Memory B cell (primary cell): Measurements from ENCODE around the gene NTM.

Source experiments
- ATAC-seq: fragments of 150-1000 bp; cut with Tn5 transposase; 2 replicates; pipeline ENCODE4 v1.10.0; 2021; ENCODE audit warnings: low read depth, mild to moderate bottlenecking, moderate library complexity
- DNase-seq, 2 donors: peaks; one replicate each; pipeline ENCODE4 v3.0.0; 2022; ENCODE audit warnings: low spot score in 2 of 2
- H3K27ac Mint-ChIP-seq: one replicate; pipeline ENCODE4 v1.8.0; 2022; ENCODE audit warnings: mild to moderate bottlenecking, moderate library complexity, mixed read lengths
- H3K27me3 Mint-ChIP-seq: one replicate; pipeline ENCODE4 v1.8.0; 2022; ENCODE audit warnings: mixed read lengths
- H3K36me3 Mint-ChIP-seq: one replicate; pipeline ENCODE4 v1.8.0; 2022; ENCODE audit warnings: mild to moderate bottlenecking, mixed read lengths
- H3K4me1 Mint-ChIP-seq: one replicate; pipeline ENCODE4 v1.8.0; 2022; ENCODE audit warnings: mixed read lengths
- H3K4me3 Mint-ChIP-seq: one replicate; pipeline ENCODE4 v1.8.0; 2022; ENCODE audit warnings: mild to moderate bottlenecking, moderate library complexity, mixed read lengths
- H3K9me3 Mint-ChIP-seq: one replicate; pipeline ENCODE4 v1.8.0; 2022; ENCODE audit warnings: mixed read lengths

Gene NTM

DNA sequence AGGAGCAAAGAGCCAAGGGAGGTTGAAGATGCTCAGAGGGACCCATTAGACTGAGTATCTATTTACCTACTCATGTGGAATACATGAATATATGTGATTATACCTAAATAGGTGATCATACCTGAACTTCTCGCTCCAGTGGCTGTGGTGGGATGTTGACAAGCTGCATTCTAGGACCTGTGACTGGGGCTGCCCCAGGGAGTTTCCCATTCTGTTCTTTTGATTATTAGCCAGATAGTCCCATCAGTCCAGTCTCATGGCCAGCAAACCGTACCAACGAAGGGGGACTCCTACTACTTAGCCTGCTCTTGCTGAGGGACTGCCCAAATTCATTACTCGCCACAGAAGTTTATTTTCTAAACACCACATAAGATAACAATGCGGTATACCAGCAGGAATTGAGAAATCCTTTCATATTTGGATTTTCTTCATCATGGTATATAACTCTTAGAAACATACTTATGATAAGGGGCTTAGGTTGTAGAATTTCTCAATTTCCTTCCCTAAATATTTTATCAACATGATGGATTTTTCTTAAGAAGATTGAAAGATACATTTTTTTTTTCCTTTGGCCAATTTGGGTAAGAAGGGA lies 273.9 kb downstream of the NTM start:
- Mint-ChIP-seq H3K4me1 (no peaks in the 10 kb centered on the region), H3K27ac (no peak overlapping the region), H3K4me3 (no peak overlapping the region), H3K9me3 (no peaks in the 10 kb centered on the region), H3K36me3 (no peaks in the 10 kb centered on the region), H3K27me3 (peaks cover 2% of the 10 kb centered on the region)
- no peak for DNase-seq
- ATAC-seq: no peak

DNA sequence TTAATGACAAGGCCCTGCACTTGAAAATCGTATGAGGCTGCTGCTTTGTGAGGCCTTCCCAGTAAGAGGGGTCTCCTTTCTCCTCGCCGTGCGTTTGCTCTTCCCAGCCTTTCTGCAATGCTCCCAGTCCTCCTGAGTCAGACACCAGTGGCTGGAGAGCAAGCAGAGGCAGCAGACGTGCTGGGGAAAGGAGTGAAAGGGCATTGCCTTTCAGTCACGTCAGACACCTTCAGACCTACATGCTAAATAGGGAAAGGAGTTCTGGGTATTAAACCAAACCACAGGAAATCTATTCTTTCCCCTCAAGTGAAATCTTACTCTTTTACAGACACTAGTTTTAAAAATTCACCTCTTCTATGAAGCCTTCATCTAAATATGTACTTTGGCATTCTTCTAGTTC lies 274.8 kb downstream of the NTM start:
- Mint-ChIP-seq H3K27me3 (peaks cover 2% of the 10 kb centered on the region), H3K36me3 (no peaks in the 10 kb centered on the region)
- no peak for ATAC-seq

DNA sequence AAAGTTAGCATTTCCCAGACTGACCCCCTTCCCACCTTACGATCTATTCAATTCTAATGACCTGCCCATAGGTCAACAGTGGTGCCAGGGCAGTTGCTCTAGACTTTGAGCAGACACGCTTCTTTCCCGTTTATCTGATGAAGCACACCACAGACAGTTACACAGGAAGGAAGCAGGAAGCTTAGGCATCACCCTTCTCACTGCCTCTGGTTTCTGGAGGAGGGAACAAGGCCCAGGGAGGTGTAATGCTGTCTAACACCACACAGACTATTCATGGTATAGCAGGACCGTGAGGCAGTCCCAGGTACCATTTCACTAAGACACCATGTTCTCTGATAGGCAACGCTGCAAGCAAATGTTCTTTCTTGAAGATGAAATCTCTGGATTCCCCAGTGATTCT lies 279.4 kb downstream of the NTM start:
- DNase-seq: no peak
- no peak for ATAC-seq
- H3K4me1 Mint-ChIP-seq: no peaks in the 10 kb centered on the region
- H3K27me3 Mint-ChIP-seq: peaks cover 2% of the 10 kb centered on the region
- H3K36me3 Mint-ChIP-seq: no peaks in the 10 kb centered on the region
- no peaks in the 10 kb centered on the region for H3K9me3 Mint-ChIP-seq
- no peak overlapping the region for H3K4me3 Mint-ChIP-seq
- H3K27ac Mint-ChIP-seq: no peak overlapping the region

More for the DNA sequence above, 274.8 kb downstream of the NTM start:
- no peaks in the 10 kb centered on the region for H3K9me3 Mint-ChIP-seq
- H3K27ac Mint-ChIP-seq: no peak overlapping the region
- H3K4me3 Mint-ChIP-seq: no peak overlapping the region
- DNase-seq: no peak
- no peaks in the 10 kb centered on the region for H3K4me1 Mint-ChIP-seq

DNA sequence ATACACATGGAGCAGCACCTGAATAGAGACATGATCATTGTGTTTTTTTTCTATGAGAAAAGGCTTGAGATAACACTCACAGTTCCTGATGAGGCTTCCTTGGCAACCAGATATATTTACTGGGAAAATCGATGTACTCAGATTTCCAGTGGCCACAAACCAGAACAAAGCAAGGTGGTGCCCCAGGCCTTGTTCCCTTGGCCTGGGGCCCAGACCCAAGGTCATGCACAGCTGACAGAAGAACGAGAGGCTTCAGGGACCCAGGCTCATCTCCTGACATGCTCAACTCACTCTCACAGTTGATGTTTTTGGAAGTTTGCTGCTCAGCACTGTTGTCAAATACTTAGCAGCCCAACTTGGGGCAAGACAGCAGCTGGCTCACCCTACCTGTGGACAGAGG lies 281.8 kb downstream of the NTM start:
- Mint-ChIP-seq H3K4me3 (no peak overlapping the region), H3K36me3 (no peaks in the 10 kb centered on the region), H3K27me3 (peaks cover 2% of the 10 kb centered on the region), H3K27ac (no peak overlapping the region), H3K9me3 (no peaks in the 10 kb centered on the region), H3K4me1 (no peaks in the 10 kb centered on the region)
- ATAC-seq: no peak
- DNase-seq: no peak

DNA sequence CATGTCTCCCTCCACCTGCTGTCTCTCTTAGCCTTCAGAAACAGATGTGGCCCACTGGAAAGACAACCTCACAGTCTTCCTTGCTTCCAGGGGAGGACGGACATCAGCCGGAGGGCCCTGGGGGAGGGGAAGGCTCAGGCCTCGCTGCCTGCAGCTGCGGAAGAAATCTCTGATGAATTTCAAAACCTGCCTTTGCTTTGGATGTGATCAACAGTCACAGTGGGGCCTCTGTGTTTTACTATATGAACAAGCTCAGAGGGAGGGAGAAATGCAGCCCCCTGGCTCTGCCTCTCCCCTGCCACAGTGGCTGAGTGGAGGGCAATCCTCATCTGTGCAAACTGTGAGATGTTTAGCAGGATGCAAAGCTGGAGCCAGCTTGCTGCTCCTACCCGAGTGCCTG lies 282.8 kb downstream of the NTM start:
- H3K27me3 Mint-ChIP-seq: no peaks in the 10 kb centered on the region
- no peak overlapping the region for H3K4me3 Mint-ChIP-seq
- H3K27ac Mint-ChIP-seq: no peak overlapping the region
- DNase-seq (no peak), ATAC-seq (no peak)
- H3K36me3 Mint-ChIP-seq: no peaks in the 10 kb centered on the region
- no peaks in the 10 kb centered on the region for H3K9me3 Mint-ChIP-seq
- H3K4me1 Mint-ChIP-seq: no peaks in the 10 kb centered on the region

DNA sequence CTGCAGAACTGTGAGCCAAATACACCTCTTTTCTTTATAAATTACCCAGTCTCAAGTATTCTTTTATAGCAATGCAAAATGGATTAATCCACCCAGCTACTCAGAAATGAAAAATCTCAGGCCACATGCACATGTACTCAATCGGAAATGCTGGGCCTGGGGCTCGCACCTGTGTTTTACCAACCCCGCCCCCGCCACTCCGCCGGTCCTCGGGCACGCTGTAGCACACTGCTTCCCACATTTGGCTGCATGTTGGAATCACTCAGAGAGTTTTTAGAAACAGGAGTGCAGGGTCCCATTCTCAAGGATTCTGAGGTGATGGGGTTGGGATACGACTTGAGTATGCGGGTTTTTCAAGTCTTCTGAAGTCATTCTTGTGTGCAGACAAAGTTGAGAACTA lies 284.4 kb downstream of the NTM start:
- ATAC-seq (no peak), DNase-seq (no peak)
- no peaks in the 10 kb centered on the region for H3K36me3 Mint-ChIP-seq
- no peak overlapping the region for H3K27ac Mint-ChIP-seq
- H3K27me3 Mint-ChIP-seq: no peaks in the 10 kb centered on the region
- H3K9me3 Mint-ChIP-seq: no peaks in the 10 kb centered on the region
- H3K4me3 Mint-ChIP-seq: no peak overlapping the region
- no peaks in the 10 kb centered on the region for H3K4me1 Mint-ChIP-seq

DNA sequence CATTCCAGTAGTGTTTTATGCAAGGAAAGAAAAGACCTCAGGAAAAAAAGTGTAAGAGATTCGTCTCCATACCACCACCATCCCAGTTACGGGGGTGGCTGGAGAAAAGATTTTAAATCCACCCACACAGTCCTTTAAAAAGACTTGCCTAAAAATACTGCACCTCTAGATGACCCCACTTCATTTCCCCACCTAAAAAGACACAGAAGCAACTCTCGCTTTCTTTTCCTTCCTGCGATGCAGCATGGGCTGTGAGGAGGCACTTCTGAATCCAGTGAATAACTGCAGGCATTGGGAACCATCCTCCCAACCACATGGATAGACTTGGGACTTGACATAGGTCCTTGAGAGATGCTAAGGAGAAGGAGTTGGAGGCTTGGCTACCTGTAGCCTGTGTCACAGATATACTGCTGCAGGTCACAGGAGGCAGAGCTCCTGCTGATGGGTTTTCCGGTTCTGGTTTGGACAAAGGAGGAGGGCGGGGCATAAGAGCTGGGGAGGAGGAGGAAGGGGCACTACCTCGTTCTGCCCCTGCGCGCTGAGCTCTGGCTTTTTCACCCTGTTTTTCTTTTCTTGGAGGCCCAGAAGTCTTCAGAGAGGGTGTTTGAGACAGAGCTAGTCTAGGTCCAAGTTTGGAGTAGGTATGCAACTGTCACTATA lies 285.9 kb downstream of the NTM start:
- DNase-seq (no peak), ATAC-seq (no peak)
- H3K4me3 Mint-ChIP-seq: no peak overlapping the region
- H3K27ac Mint-ChIP-seq: no peak overlapping the region
- no peaks in the 10 kb centered on the region for H3K36me3 Mint-ChIP-seq
- H3K4me1 Mint-ChIP-seq: no peaks in the 10 kb centered on the region
- H3K9me3 Mint-ChIP-seq: no peaks in the 10 kb centered on the region
- H3K27me3 Mint-ChIP-seq: peaks cover 2% of the 10 kb centered on the region

DNA sequence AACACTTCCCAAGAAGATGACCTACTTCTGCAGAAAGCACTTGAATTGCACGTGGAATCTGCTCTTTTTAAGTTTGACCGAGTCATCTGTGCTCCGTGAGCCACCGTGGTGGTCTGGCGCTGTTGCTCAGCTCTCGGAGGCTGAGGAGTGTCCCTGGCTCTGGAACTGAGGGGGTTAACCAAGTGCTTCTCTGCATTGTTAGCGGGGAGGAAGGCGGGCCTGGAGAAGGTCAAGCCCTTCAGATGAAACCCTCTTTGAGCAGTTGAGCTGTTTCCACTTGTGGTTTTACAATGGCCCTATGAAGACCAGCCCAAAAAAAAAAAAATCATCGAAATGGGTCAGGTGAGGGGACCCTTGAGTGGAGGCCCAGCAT lies 286.4 kb downstream of the NTM start:
- H3K27me3 Mint-ChIP-seq: peaks cover 2% of the 10 kb centered on the region
- no peak for ATAC-seq
- H3K36me3 Mint-ChIP-seq: no peaks in the 10 kb centered on the region
- DNase-seq: no peak
- no peaks in the 10 kb centered on the region for H3K9me3 Mint-ChIP-seq
- no peak overlapping the region for H3K4me3 Mint-ChIP-seq
- no peaks in the 10 kb centered on the region for H3K4me1 Mint-ChIP-seq
- no peak overlapping the region for H3K27ac Mint-ChIP-seq

DNA sequence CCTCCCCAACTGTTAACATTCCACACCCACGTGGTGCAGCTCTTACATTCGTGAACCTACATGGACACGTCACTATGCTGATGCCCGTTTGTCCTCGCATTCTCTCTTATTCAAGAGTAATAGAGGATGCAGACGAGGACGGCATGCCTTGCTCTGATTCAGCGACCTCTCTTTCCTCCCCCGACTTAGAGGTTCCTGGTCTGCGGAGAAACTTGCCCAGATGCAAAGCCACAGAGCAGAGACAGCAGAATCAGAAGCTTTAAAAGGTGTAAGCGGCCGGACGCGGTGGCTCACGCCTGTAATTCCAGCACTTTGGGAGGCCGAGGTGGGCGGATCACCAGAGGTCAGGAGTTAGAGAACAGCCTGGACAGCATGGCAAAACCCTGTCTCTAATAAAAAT lies 288.0 kb downstream of the NTM start:
- Mint-ChIP-seq H3K27me3 (peaks cover 2% of the 10 kb centered on the region), H3K4me3 (no peak overlapping the region), H3K36me3 (no peaks in the 10 kb centered on the region), H3K27ac (no peak overlapping the region), H3K9me3 (no peaks in the 10 kb centered on the region), H3K4me1 (no peaks in the 10 kb centered on the region)
- DNase-seq (no peak), ATAC-seq (no peak)

DNA sequence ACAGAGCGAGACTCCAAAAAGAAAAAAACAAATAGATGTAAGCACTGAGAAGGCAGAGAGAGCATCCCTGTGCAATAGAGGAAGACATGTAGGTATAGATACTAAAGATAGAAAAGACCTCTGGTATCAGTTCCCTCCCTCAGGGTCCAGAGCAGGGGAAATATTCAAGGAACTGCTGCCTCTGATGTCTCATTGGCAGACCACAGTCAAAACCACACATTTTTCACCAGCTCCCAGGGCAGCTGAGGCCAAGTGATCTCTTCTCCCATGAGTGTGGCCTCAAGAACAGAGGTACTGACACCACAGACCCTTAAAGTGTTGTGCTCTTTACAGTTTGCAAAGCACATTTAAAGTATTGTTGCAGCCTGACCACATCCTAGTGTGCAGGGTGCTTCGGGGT lies 288.5 kb downstream of the NTM start:
- Mint-ChIP-seq H3K27me3 (peaks cover 2% of the 10 kb centered on the region), H3K27ac (no peak overlapping the region), H3K36me3 (no peaks in the 10 kb centered on the region), H3K9me3 (no peaks in the 10 kb centered on the region), H3K4me3 (no peak overlapping the region), H3K4me1 (no peaks in the 10 kb centered on the region)
- DNase-seq (no peak), ATAC-seq (no peak)

DNA sequence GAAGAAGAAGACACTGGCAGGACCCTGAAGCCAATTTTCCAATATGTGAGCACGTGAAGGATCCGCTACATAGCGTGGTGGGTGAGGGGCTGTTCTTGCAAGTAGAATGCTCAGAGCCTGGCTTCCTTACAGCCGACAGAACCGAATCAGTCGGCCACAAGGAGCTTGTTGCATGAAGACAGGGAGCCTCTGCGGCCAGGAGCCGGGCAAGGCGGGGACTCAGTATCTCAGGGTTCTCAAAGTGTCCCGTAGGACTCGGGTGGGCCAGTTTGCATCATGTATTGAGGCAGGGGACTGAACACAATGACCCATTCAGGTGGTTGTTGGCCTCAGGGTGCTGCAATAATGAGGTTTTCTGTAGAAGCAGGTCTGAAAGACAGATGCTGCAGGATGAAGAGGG lies 289.5 kb downstream of the NTM start:
- no peaks in the 10 kb centered on the region for H3K4me1 Mint-ChIP-seq
- H3K9me3 Mint-ChIP-seq: no peaks in the 10 kb centered on the region
- ATAC-seq (no peak), DNase-seq (no peak)
- H3K4me3 Mint-ChIP-seq: no peak overlapping the region
- H3K36me3 Mint-ChIP-seq: no peaks in the 10 kb centered on the region
- peaks cover 2% of the 10 kb centered on the region for H3K27me3 Mint-ChIP-seq
- no peak overlapping the region for H3K27ac Mint-ChIP-seq

DNA sequence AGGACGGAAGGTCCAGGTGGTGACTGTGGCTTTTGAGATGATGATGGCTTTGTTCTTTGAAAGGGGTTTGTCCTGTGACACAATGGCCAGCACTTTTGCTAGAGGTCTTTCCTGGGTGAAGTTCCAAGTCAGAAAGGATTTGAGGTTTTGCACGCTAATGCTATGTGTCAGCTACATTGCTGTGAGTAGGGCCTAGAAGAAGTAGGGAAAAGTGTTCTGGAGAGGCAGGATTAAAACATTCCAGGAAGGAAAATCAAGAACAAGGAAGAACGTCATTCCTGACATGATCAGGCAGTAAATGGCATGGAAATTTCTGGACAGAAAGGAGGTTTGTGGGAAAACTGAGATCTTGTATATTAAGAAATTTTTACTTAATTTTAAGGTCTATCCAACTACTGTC lies 290.7 kb downstream of the NTM start:
- ATAC-seq (no peak), DNase-seq (no peak)
- no peak overlapping the region for H3K4me3 Mint-ChIP-seq

DNA sequence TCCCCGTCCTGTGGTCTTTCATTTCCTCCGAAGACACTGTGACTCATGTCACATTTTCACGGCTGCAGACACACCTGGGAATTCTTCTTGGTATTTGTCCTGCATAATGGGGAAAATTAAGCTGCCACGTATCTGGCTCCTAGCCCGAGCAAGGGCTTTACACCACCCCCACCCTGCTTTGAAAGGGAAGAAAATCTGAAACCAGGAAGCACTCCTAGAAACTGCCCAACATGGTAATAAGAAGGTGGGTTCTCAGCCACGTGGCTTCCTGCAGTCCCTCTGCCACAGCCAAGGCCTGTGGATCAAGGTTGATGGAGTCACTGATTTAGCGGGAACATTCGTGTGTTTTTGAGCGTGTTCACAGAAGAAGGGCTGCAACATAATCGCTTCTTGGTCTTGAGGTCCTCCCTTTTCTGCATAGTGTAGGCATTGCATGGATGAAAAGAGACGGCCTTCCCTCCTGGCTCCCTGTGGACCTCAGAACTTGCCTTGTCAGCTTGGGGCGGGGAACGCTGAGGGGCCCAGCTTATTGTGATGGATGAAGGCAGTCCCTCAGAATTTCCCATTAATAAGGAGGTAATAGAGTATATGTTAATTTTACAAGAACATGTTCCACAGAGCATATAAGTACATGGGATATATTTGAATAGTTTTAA lies 292.0 kb downstream of the NTM start:
- Mint-ChIP-seq H3K9me3 (no peaks in the 10 kb centered on the region), H3K4me3 (no peak overlapping the region), H3K27ac (no peak overlapping the region), H3K4me1 (no peaks in the 10 kb centered on the region), H3K27me3 (peaks cover 2% of the 10 kb centered on the region), H3K36me3 (no peaks in the 10 kb centered on the region)
- DNase-seq: no peak
- ATAC-seq: no peak

More for the DNA sequence above, 290.7 kb downstream of the NTM start:
- H3K4me1 Mint-ChIP-seq: no peaks in the 10 kb centered on the region
- no peaks in the 10 kb centered on the region for H3K36me3 Mint-ChIP-seq
- H3K9me3 Mint-ChIP-seq: no peaks in the 10 kb centered on the region
- peaks cover 2% of the 10 kb centered on the region for H3K27me3 Mint-ChIP-seq
- H3K27ac Mint-ChIP-seq: no peak overlapping the region

DNA sequence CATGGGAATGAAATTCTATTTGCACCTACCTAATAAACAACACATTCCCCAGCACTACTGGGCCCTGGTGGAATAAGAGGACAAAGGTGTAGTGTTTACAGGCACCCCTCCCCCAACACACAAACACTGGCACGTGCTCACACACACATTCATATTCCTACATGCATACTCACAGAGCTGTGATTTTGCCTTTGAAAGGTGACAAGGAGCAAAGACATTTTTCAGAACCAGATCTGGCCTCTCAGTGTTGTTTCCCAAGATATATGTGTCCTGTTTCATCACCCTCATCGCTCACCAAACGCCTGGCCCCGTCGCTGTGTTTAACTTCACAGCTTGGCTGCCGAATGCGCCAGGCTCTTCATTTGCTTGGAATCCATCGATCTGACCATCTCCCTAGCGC lies 292.6 kb downstream of the NTM start:
- H3K4me1 Mint-ChIP-seq: no peaks in the 10 kb centered on the region
- H3K4me3 Mint-ChIP-seq: no peak overlapping the region
- no peaks in the 10 kb centered on the region for H3K36me3 Mint-ChIP-seq
- H3K27me3 Mint-ChIP-seq: peaks cover 2% of the 10 kb centered on the region
- DNase-seq: no peak
- no peak for ATAC-seq
- no peaks in the 10 kb centered on the region for H3K9me3 Mint-ChIP-seq
- no peak overlapping the region for H3K27ac Mint-ChIP-seq
